Neural progenitor cell (in vitro differentiated cells): ENCODE measurements around the gene SNCAIP.

Experiments used
- CTCF ChIP-seq: fragments of 200-600 bp; sonication (generic); IDR thresholded peaks from 2 replicates; pipeline ENCODE4 v1.5.1; 2017; ENCODE audit warnings: antibody characterized with exemption, mild to moderate bottlenecking
- EZH2 ChIP-seq: fragments of 200-600 bp; sonication (generic); IDR thresholded peaks from 2 replicates; pipeline ENCODE4 v1.6.1; 2017; ENCODE audit warnings: antibody characterized with exemption, mild to moderate bottlenecking, moderate library complexity

DNA sequence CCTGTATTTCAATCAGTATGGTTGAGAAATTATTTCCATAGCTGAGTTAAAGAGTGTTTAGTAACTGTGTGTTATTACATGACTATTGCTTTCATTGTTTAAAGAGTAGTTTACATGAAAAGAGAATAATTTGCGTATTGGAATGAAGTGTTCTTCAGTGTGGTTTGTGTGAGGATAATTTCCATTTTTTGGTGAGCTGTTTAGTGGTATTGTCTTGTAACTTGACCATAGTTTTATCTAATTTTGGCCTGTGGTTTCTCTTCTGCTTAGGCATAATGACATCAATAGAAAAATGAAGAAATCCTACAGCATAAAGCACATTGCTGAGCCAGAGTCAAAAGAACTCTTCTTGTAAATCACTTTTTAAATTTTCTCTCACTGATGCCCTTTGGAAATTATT is 151.2 kb downstream of the SNCAIP start:
- no peak for TF ChIP-seq CTCF
- no peak for TF ChIP-seq EZH2
